Activated B cell treated with CpG ODN at 0.5 μM for 24 hours (primary cell): Measurements from ENCODE around the gene ARVCF. TPM values are rescaled to one million over a fixed set of nuclear protein-coding genes. Genes with fewer than 3 reads are reported as not detected.

Experiments used
- ATAC-seq: fragments of 200-7000 bp; cut with Tn5 transposase; one replicate; pipeline ENCODE4 v1.10.0; 2021; ENCODE audit warnings: low read depth, mild to moderate bottlenecking, moderate library complexity
- CTCF ChIA-PET: fragments of 350-600 bp; sonication (Branson Sonifier 250); formaldehyde crosslinking; loops from one replicate; lab custom pipeline; 2021; ENCODE audit warnings: antibody characterized with exemption; lab: Charles Lee
- POLR2A ChIA-PET: fragments of 350-600 bp; sonication (Branson Sonifier 250); formaldehyde crosslinking; loops from one replicate; lab custom pipeline; 2021; ENCODE audit warnings: antibody characterized with exemption; lab: Charles Lee
- DNase-seq: peaks from one replicate; pipeline ENCODE4 v3.0.0; 2022
- H3K27ac Mint-ChIP-seq: one replicate; pipeline ENCODE4 v1.8.0; 2020; ENCODE audit warnings: mixed read lengths
- H3K27me3 Mint-ChIP-seq: one replicate; pipeline ENCODE4 v1.8.0; 2021; ENCODE audit warnings: mixed read lengths
- H3K36me3 Mint-ChIP-seq: one replicate; pipeline ENCODE4 v1.8.0; 2021; ENCODE audit warnings: low read depth, mixed read lengths
- H3K4me1 Mint-ChIP-seq: one replicate; pipeline ENCODE4 v1.8.0; 2021; ENCODE audit warnings: mixed read lengths
- H3K4me3 Mint-ChIP-seq: one replicate; pipeline ENCODE4 v1.8.0; 2020; ENCODE audit warnings: mild to moderate bottlenecking, mixed read lengths
- H3K9me3 Mint-ChIP-seq: one replicate; pipeline ENCODE4 v1.8.0; 2020; ENCODE audit warnings: mixed read lengths
- CTCF ChIP-seq: fragments of 200-600 bp; IDR thresholded peaks from one replicate; pipeline ENCODE4 v1.8.0; 2022; ENCODE audit warnings: antibody characterized with exemption, mild to moderate bottlenecking
- intact Hi-C: fragments of 100-400 bp; cut with micrococcal nuclease; formaldehyde crosslinking; loops from one replicate; pipeline ENCODE4 v1.15.1; 2024
- total RNA-seq: library from RNA; stranded (reverse); gene quantifications from 2 replicates; pipeline ENCODE4 v1.2.3, GENCODE V29; 2022

Gene ARVCF
- total RNA-seq, 1 donor from 2014 or later = 6.5 TPM

GRCh38 chr22:19978748-19979147, 37.9 kb downstream of the ARVCF start:
- H3K27me3 Mint-ChIP-seq = no peaks in the 10 kb centered on the region
- H3K4me3 Mint-ChIP-seq = no peak overlapping the region
- peaks cover 9% of the 10 kb centered on the region for H3K4me1 Mint-ChIP-seq
- intact Hi-C loops = no loop called here
- H3K9me3 Mint-ChIP-seq = no peaks in the 10 kb centered on the region
- no peaks in the 10 kb centered on the region for H3K36me3 Mint-ChIP-seq
- ChIA-PET POLR2A (interaction anchor here (0.6 kb wide), 1 partner anchor 16 kb away, joined by 5 read pairs; no protein-coding TSS in a partner anchor), CTCF (no interaction called here)
- no peak for TF ChIP-seq CTCF
- ATAC-seq (no peak), DNase-seq (no peak)
- no peak overlapping the region for H3K27ac Mint-ChIP-seq

GRCh38 chr22:19977296-19978243, 39.1 kb downstream of the ARVCF start:
- POLR2A ChIA-PET = no interaction called here
- Mint-ChIP-seq H3K9me3 (no peaks in the 10 kb centered on the region), H3K36me3 (no peaks in the 10 kb centered on the region), H3K4me1 (peaks cover 9% of the 10 kb centered on the region), H3K27me3 (no peaks in the 10 kb centered on the region), H3K4me3 (no peak overlapping the region), H3K27ac (no peak overlapping the region)
- DNase-seq (no peak), ATAC-seq (no peak)
- CTCF ChIA-PET = no interaction called here
- no peak for TF ChIP-seq CTCF
- intact Hi-C loops = no loop called here

GRCh38 chr22:19976671-19977070, 40.0 kb downstream of the ARVCF start:
- Mint-ChIP-seq H3K27me3 (no peaks in the 10 kb centered on the region), H3K4me3 (no peak overlapping the region), H3K27ac (no peak overlapping the region), H3K4me1 (peaks cover 9% of the 10 kb centered on the region), H3K9me3 (no peaks in the 10 kb centered on the region), H3K36me3 (no peaks in the 10 kb centered on the region)
- no peak for ATAC-seq
- TF ChIP-seq CTCF = no peak
- intact Hi-C loops = no loop called here
- CTCF ChIA-PET = no interaction called here
- DNase-seq = no peak
- POLR2A ChIA-PET = no interaction called here

GRCh38 chr22:19975707-19976035, 41.0 kb downstream of the ARVCF start:
- DNase-seq (no peak), ATAC-seq (no peak)
- H3K27ac Mint-ChIP-seq = no peak overlapping the region
- H3K36me3 Mint-ChIP-seq = no peaks in the 10 kb centered on the region
- ChIA-PET POLR2A (no interaction called here), CTCF (no interaction called here)
- intact Hi-C loops = no loop called here
- no peak for TF ChIP-seq CTCF
- H3K27me3 Mint-ChIP-seq = no peaks in the 10 kb centered on the region
- no peak overlapping the region for H3K4me3 Mint-ChIP-seq
- no peaks in the 10 kb centered on the region for H3K9me3 Mint-ChIP-seq
- peaks cover 9% of the 10 kb centered on the region for H3K4me1 Mint-ChIP-seq

- no peak for TF ChIP-seq CTCF
- ATAC-seq (no peak), DNase-seq (no peak)
- no peak overlapping the region for H3K27ac Mint-ChIP-seq
- no peaks in the 10 kb centered on the region for H3K36me3 Mint-ChIP-seq
- no peak overlapping the region for H3K4me3 Mint-ChIP-seq
- ChIA-PET CTCF (interaction anchor here (1.1 kb wide), 1 partner anchor 38 kb away, joined by 3 read pairs; no protein-coding TSS in a partner anchor), POLR2A (no interaction called here)
- H3K27me3 Mint-ChIP-seq = no peaks in the 10 kb centered on the region
- intact Hi-C loops = no loop called here
- no peaks in the 10 kb centered on the region for H3K9me3 Mint-ChIP-seq
- peaks cover 9% of the 10 kb centered on the region for H3K4me1 Mint-ChIP-seq
These were observed 41.5 kb downstream of the ARVCF start for GRCh38 chr22:19974935-19975706.
